ENCODE measurements around the gene MCEMP1. TPM values are rescaled to one million over a fixed set of nuclear protein-coding genes. Genes with fewer than 3 reads are reported as not detected.

MCEMP1 gene, protein sequence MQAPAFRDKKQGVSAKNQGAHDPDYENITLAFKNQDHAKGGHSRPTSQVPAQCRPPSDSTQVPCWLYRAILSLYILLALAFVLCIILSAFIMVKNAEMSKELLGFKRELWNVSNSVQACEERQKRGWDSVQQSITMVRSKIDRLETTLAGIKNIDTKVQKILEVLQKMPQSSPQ
- polyA plus RNA-seq (2013), result not detected in 2 replicates

GRCh38 chr19:7676854-7677253 is at the start of gene MCEMP1:
MCEMP1 (plus strand) TSS chr19:7677090; CDS start chr19:7677121, 31 bp downstream.
- Histone ChIP-seq H3K23ac (ENCODE audit: low read length) (no peak within 1 kb of the TSS), H3K9me3 (ENCODE audit: insufficient read depth, low read depth, low read length) (peaks cover 5% of the 10 kb centered on the region), H2BK120ac (ENCODE audit: insufficient read depth, low read length, poor library complexity) (no peak within 1 kb of the TSS), H3K79me1 (ENCODE audit: low read length) (peaks cover 4% of the 10 kb centered on the region), H4K8ac (ENCODE audit: low read depth, low read length) (no peak within 1 kb of the TSS), H3K9ac (ENCODE audit: low read length) (no peak within 1 kb of the TSS), H3K4me1 (ENCODE audit: control insufficient read depth in 1 of 2, insufficient read depth in 2 of 2, low read length in 2 of 2) (peaks cover 2 to 9% of the 10 kb centered on the region in 2 experiments), H4K91ac (ENCODE audit: low read depth, low read length) (no peak within 1 kb of the TSS), H4K12ac (ENCODE audit: low read depth, low read length) (no peak within 1 kb of the TSS), H2AFZ (ENCODE audit: insufficient read depth, low read length, poor library complexity) (no peak within 1 kb of the TSS), H2AK5ac (ENCODE audit: low read length) (no peak within 1 kb of the TSS), H3K27ac (ENCODE audit: low read depth, low read length) (no peak within 1 kb of the TSS), H3K27me3 (ENCODE audit: insufficient read depth, low read length) (no peaks in the 10 kb centered on the region), H3K4me2 (ENCODE audit: low read length) (no peak within 1 kb of the TSS), H3K79me2 (ENCODE audit: control insufficient read depth, insufficient read depth, low read length, poor library complexity) (peaks cover 4% of the 10 kb centered on the region), H3K4me3 (ENCODE audit: low read depth, low read length) (no peak within 1 kb of the TSS), H3K4ac (ENCODE audit: low read depth, low read length) (no peak within 1 kb of the TSS), H2BK5ac (ENCODE audit: low read depth, low read length, poor library complexity) (no peak within 1 kb of the TSS), H3K18ac (ENCODE audit: low read length) (no peak within 1 kb of the TSS), H3K14ac (ENCODE audit: low read length) (no peak within 1 kb of the TSS), H3K36me3 (ENCODE audit: control insufficient read depth in 1 of 2, insufficient read depth in 2 of 2, low read length in 2 of 2) (no peaks in the 10 kb centered on the region), H2BK12ac (ENCODE audit: low read length) (no peak within 1 kb of the TSS)
- no peak for DNase-seq
- no CpG with 5 or more reads among the region's 10 CpGs for WGBS (ENCODE audit: extremely low coverage, insufficient coverage, insufficient read length)

GRCh38 chr19:7627166-7627565 is 49.7 kb upstream of the MCEMP1 start:
- no peak overlapping the region for H4K12ac ChIP-seq (ENCODE audit: low read depth, low read length)
- H2AFZ ChIP-seq (ENCODE audit: insufficient read depth, low read length, poor library complexity), result no peak overlapping the region
- peaks cover 11% of the 10 kb centered on the region in 2 experiments for H3K4me1 ChIP-seq (ENCODE audit: control insufficient read depth in 1 of 2, insufficient read depth in 2 of 2, low read length in 2 of 2)
- H3K9me3 ChIP-seq (ENCODE audit: insufficient read depth, low read depth, low read length), result peaks cover 2% of the 10 kb centered on the region
- no peak overlapping the region for H4K8ac ChIP-seq (ENCODE audit: low read depth, low read length)
- peaks cover 2% of the 10 kb centered on the region for H3K79me1 ChIP-seq (ENCODE audit: low read length)
- H3K18ac ChIP-seq (ENCODE audit: low read length), result no peak overlapping the region
- no peak overlapping the region for H4K91ac ChIP-seq (ENCODE audit: low read depth, low read length)
- no peak overlapping the region for H3K4me3 ChIP-seq (ENCODE audit: low read depth, low read length)
- H3K79me2 ChIP-seq (ENCODE audit: control insufficient read depth, insufficient read depth, low read length, poor library complexity), result peaks cover 21% of the 10 kb centered on the region
- H3K27me3 ChIP-seq (ENCODE audit: insufficient read depth, low read length), result no peaks in the 10 kb centered on the region
- H2BK5ac ChIP-seq (ENCODE audit: low read depth, low read length, poor library complexity), result no peak overlapping the region
- H3K14ac ChIP-seq (ENCODE audit: low read length), result no peak overlapping the region
- H2BK120ac ChIP-seq (ENCODE audit: insufficient read depth, low read length, poor library complexity), result no peak overlapping the region
- H3K4me2 ChIP-seq (ENCODE audit: low read length), result no peak overlapping the region
- no peak overlapping the region for H3K9ac ChIP-seq (ENCODE audit: low read length)
- H3K36me3 ChIP-seq (ENCODE audit: control insufficient read depth in 1 of 2, insufficient read depth in 2 of 2, low read length in 2 of 2), result peaks cover 56 to 57% of the 10 kb centered on the region in 2 experiments
- no CpG with 5 or more reads among the region's 24 CpGs for WGBS (ENCODE audit: extremely low coverage, insufficient coverage, insufficient read length)
- no peak overlapping the region for H3K23ac ChIP-seq (ENCODE audit: low read length)
- H2AK5ac ChIP-seq (ENCODE audit: low read length), result no peak overlapping the region
- H3K27ac ChIP-seq (ENCODE audit: low read depth, low read length), result no peak overlapping the region
- H3K4ac ChIP-seq (ENCODE audit: low read depth, low read length), result peak overlapping the region; percentile 71
- no peak overlapping the region for H2BK12ac ChIP-seq (ENCODE audit: low read length)
- DNase-seq, result no peak

- Histone ChIP-seq H3K9me3 (ENCODE audit: insufficient read depth, low read depth, low read length) (peaks cover 4% of the 10 kb centered on the region), H3K4ac (ENCODE audit: low read depth, low read length) (peak overlapping the region; percentile 80)
- WGBS (ENCODE audit: extremely low coverage, insufficient coverage, insufficient read length), result no CpG with 5 or more reads among the region's 15 CpGs
These were observed 48.1 kb upstream of the MCEMP1 start for GRCh38 chr19:7628589-7629311.

DNA sequence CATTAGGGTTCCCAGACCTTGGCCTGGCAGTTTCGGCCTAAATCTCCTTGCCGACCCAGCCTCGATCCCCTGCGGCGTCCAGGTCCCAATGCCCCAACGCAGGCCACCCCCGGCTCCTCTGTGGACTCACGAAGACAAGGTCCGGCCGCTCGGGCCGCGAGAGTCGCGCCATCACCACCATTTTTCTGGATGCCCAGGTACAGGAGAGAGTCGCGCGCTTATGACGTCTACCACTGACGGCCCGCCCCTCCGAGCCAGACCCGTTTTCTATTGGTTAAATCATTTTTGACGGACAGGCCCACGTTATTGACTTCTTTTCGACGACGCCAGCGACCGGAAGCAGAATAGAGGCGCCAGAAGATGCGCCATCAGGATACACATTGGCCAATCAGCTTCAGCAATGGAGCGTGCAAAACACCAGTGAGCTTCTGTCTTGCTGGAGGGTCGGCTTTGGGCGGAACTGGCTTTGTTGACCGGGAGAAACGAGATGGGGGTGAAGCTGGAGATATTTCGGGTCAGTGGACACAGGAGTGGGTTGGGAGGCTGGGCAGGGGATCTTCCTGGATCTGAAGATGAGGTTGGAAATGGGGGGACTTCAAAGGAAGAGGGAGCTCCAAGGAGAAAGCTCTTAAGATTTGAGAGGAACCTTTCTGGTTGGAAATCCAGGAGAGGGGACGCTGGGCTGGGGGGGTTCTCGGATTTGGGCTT is 47.4 kb upstream of the MCEMP1 start, which contains the start of the genes PET100 and XAB2:
PET100 (plus strand) TSS at position 447 of the 708 bp plus-strand sequence; CDS start at position 488, 41 bp downstream.
XAB2 (minus strand) TSS at position 199 of the 708 bp plus-strand sequence; CDS start at position 181, 18 bp downstream.
- H4K91ac ChIP-seq (ENCODE audit: low read depth, low read length), result peak within 1 kb of the TSS; percentile 79
- peak within 1 kb of the TSS; percentile 55 for H2AFZ ChIP-seq (ENCODE audit: insufficient read depth, low read length, poor library complexity)
- H3K27ac ChIP-seq (ENCODE audit: low read depth, low read length), result no peak within 1 kb of the TSS
- DNase-seq, result peak; percentile 98 to 99
- H4K12ac ChIP-seq (ENCODE audit: low read depth, low read length), result peak within 1 kb of the TSS; percentile 67
- H3K9me3 ChIP-seq (ENCODE audit: insufficient read depth, low read depth, low read length), result peaks cover 4% of the 10 kb centered on the region
- peak within 1 kb of the TSS; percentile 93 for H3K4me3 ChIP-seq (ENCODE audit: low read depth, low read length)
- H3K18ac ChIP-seq (ENCODE audit: low read length), result peak within 1 kb of the TSS; percentile 56
- H3K4me2 ChIP-seq (ENCODE audit: low read length), result peak within 1 kb of the TSS; percentile 97
- H3K23ac ChIP-seq (ENCODE audit: low read length), result no peak within 1 kb of the TSS
- peaks cover 11% of the 10 kb centered on the region in 2 experiments for H3K4me1 ChIP-seq (ENCODE audit: control insufficient read depth in 1 of 2, insufficient read depth in 2 of 2, low read length in 2 of 2)
- peaks cover 35 to 40% of the 10 kb centered on the region in 2 experiments for H3K36me3 ChIP-seq (ENCODE audit: control insufficient read depth in 1 of 2, insufficient read depth in 2 of 2, low read length in 2 of 2)
- peak within 1 kb of the TSS; percentile 84 for H4K8ac ChIP-seq (ENCODE audit: low read depth, low read length)
- peaks cover 2% of the 10 kb centered on the region for H3K79me1 ChIP-seq (ENCODE audit: low read length)
- peak within 1 kb of the TSS; percentile 95 for H3K9ac ChIP-seq (ENCODE audit: low read length)
- H3K79me2 ChIP-seq (ENCODE audit: control insufficient read depth, insufficient read depth, low read length, poor library complexity), result peaks cover 21% of the 10 kb centered on the region
- H2AK5ac ChIP-seq (ENCODE audit: low read length), result peak within 1 kb of the TSS; percentile 32
- H3K27me3 ChIP-seq (ENCODE audit: insufficient read depth, low read length), result no peaks in the 10 kb centered on the region
- WGBS (ENCODE audit: extremely low coverage, insufficient coverage, insufficient read length), result no CpG with 5 or more reads among the region's 40 CpGs
- H2BK5ac ChIP-seq (ENCODE audit: low read depth, low read length, poor library complexity), result peak within 1 kb of the TSS; percentile 15
- H3K14ac ChIP-seq (ENCODE audit: low read length), result peak within 1 kb of the TSS; percentile 59
- H2BK12ac ChIP-seq (ENCODE audit: low read length), result no peak within 1 kb of the TSS
- H3K4ac ChIP-seq (ENCODE audit: low read depth, low read length), result peak within 1 kb of the TSS; percentile 93
- peak within 1 kb of the TSS; percentile 39 for H2BK120ac ChIP-seq (ENCODE audit: insufficient read depth, low read length, poor library complexity)

More at GRCh38 chr19:7628589-7629311, 48.1 kb upstream of the MCEMP1 start:
- Histone ChIP-seq H3K79me2 (ENCODE audit: control insufficient read depth, insufficient read depth, low read length, poor library complexity) (peaks cover 21% of the 10 kb centered on the region), H3K27me3 (ENCODE audit: insufficient read depth, low read length) (no peaks in the 10 kb centered on the region), H2BK120ac (ENCODE audit: insufficient read depth, low read length, poor library complexity) (peak overlapping the region; percentile 4), H3K36me3 (ENCODE audit: control insufficient read depth in 1 of 2, insufficient read depth in 2 of 2, low read length in 2 of 2) (peaks cover 42 to 47% of the 10 kb centered on the region in 2 experiments), H3K23ac (ENCODE audit: low read length) (no peak overlapping the region), H3K9ac (ENCODE audit: low read length) (peak overlapping the region; percentile 79), H4K8ac (ENCODE audit: low read depth, low read length) (peak overlapping the region; percentile 84), H3K4me1 (ENCODE audit: control insufficient read depth in 1 of 2, insufficient read depth in 2 of 2, low read length in 2 of 2) (peaks cover 11% of the 10 kb centered on the region in 2 experiments), H3K27ac (ENCODE audit: low read depth, low read length) (no peak overlapping the region), H3K79me1 (ENCODE audit: low read length) (peaks cover 2% of the 10 kb centered on the region), H3K4me2 (ENCODE audit: low read length) (peak overlapping the region; percentile 83), H4K12ac (ENCODE audit: low read depth, low read length) (peak overlapping the region; percentile 45), H3K4me3 (ENCODE audit: low read depth, low read length) (peak overlapping the region; percentile 93), H2AK5ac (ENCODE audit: low read length) (peak overlapping the region; percentile 18), H3K18ac (ENCODE audit: low read length) (peak overlapping the region; percentile 56), H2AFZ (ENCODE audit: insufficient read depth, low read length, poor library complexity) (peak overlapping the region; percentile 55), H2BK12ac (ENCODE audit: low read length) (no peak overlapping the region), H2BK5ac (ENCODE audit: low read depth, low read length, poor library complexity) (peak overlapping the region; percentile 12), H4K91ac (ENCODE audit: low read depth, low read length) (peak overlapping the region; percentile 42), H3K14ac (ENCODE audit: low read length) (peak overlapping the region; percentile 59)
- no peak for DNase-seq
